GM23338 (cell line): ENCODE results near the gene MUC5AC. TPM values are rescaled to one million over a fixed set of nuclear protein-coding genes. Genes with fewer than 3 reads are reported as not detected.

Experiments used
- ATAC-seq: fragments of 200-7000 bp; cut with Tn5 transposase; 3 replicates; pipeline ENCODE4 v1.9.1; 2020
- DNase-seq: peaks from one replicate; pipeline ENCODE4 v3.0.0-alpha.2; 2015; ENCODE audit warnings: low spot score
- H2AFZ ChIP-seq: fragments of 200-600 bp; sonication (generic); 2 replicates; pipeline ENCODE4 v1.8.0; 2016; ENCODE audit warnings: antibody characterized with exemption, mild to moderate bottlenecking, moderate library complexity
- H3F3A ChIP-seq: fragments of 200-600 bp; sonication (generic); replicated peaks from 2 replicates; pipeline ENCODE4 v1.8.0; 2017; ENCODE audit warnings: antibody characterized with exemption, mixed run types, low read depth
- H3K27ac ChIP-seq: fragments of 200-600 bp; sonication (generic); 2 replicates; pipeline ENCODE4 v1.6.1; 2016; ENCODE audit warnings: low read depth
- H3K27me3 ChIP-seq: fragments of 200-600 bp; sonication (generic); 2 replicates; pipeline ENCODE4 v1.8.0; 2016; ENCODE audit warnings: mild to moderate bottlenecking, mixed run types, moderate library complexity; ENCODE audit not compliant: insufficient read depth
- H3K36me3 ChIP-seq: fragments of 200-600 bp; sonication (generic); 2 replicates; pipeline ENCODE4 v1.8.0; 2016; ENCODE audit warnings: mild to moderate bottlenecking; ENCODE audit not compliant: insufficient read depth
- H3K4me1 ChIP-seq: fragments of 200-600 bp; sonication (generic); 2 replicates; pipeline ENCODE4 v1.8.0; 2016; ENCODE audit warnings: mild to moderate bottlenecking, moderate library complexity; ENCODE audit not compliant: insufficient read depth
- H3K4me2 ChIP-seq: fragments of 200-600 bp; sonication (generic); 2 replicates; pipeline ENCODE4 v1.7.1; 2017; ENCODE audit warnings: mixed run types
- H3K4me3 ChIP-seq: fragments of 200-600 bp; sonication (generic); 2 replicates; pipeline ENCODE4 v1.6.1; 2016; ENCODE audit warnings: mixed run types
- H3K79me2 ChIP-seq: fragments of 200-600 bp; sonication (generic); replicated peaks from 2 replicates; pipeline ENCODE4 v1.8.0; 2017; ENCODE audit warnings: mild to moderate bottlenecking; ENCODE audit not compliant: insufficient read depth
- H3K9me2 ChIP-seq: fragments of 200-600 bp; sonication (generic); 2 replicates; pipeline ENCODE4 v1.8.0; 2017; ENCODE audit not compliant: insufficient read depth
- H4K20me1 ChIP-seq: fragments of 200-600 bp; sonication (generic); replicated peaks from 2 replicates; pipeline ENCODE4 v1.8.0; 2017; ENCODE audit warnings: mild to moderate bottlenecking; ENCODE audit not compliant: insufficient read depth
- H3K27ac Mint-ChIP-seq: 2 replicates; pipeline ENCODE4 v1.8.0; 2020; ENCODE audit warnings: inconsistent platforms, mild to moderate bottlenecking, moderate library complexity, mixed read lengths
- H3K27me3 Mint-ChIP-seq: 3 replicates; pipeline ENCODE4 v1.8.0; 2022; ENCODE audit warnings: low read depth, mild to moderate bottlenecking, moderate library complexity, mixed read lengths, inconsistent platforms; ENCODE audit not compliant: insufficient read depth, poor library complexity
- H3K36me3 Mint-ChIP-seq: 3 replicates; pipeline ENCODE4 v1.8.0; 2021; ENCODE audit warnings: low read depth, mild to moderate bottlenecking, inconsistent platforms, moderate library complexity, mixed read lengths
- H3K4me1 Mint-ChIP-seq: 3 replicates; pipeline ENCODE4 v1.8.0; 2020; ENCODE audit warnings: mild to moderate bottlenecking, inconsistent platforms, mixed read lengths
- H3K4me3 Mint-ChIP-seq: 3 replicates; pipeline ENCODE4 v1.8.0; 2021; ENCODE audit warnings: moderate library complexity, mild to moderate bottlenecking, inconsistent platforms, mixed read lengths
- H3K9me3 Mint-ChIP-seq: 3 replicates; pipeline ENCODE4 v1.8.0; 2020; ENCODE audit warnings: moderate library complexity, mild to moderate bottlenecking, inconsistent platforms, mixed read lengths
- CREB1 ChIP-seq: fragments of 250-450 bp; sonication (Bioruptor Pico); IDR thresholded peaks from 2 replicates; pipeline ENCODE4 v1.5.0; 2020; ENCODE audit warnings: low read depth, mild to moderate bottlenecking, moderate library complexity
- CTCF ChIP-seq, 2 experiments: fragments of 200-600 bp in 1 of 2; sonication (generic) in 1 of 2; conservative IDR thresholded peaks; 2 replicates each; pipeline versions ENCODE4 v1.5.1 to v1.6.1; 2016 to 2017; ENCODE audit warnings: antibody characterized with exemption in 2 of 2, low read depth in 2 of 2, mild to moderate bottlenecking in 2 of 2, moderate library complexity in 1 of 2
- EZH2 ChIP-seq: fragments of 200-600 bp; sonication (generic); IDR thresholded peaks from one replicate; pipeline ENCODE4 v1.8.0; 2017; ENCODE audit warnings: antibody characterized with exemption, mild to moderate bottlenecking, low read depth; ENCODE audit not compliant: unreplicated experiment
- JUNB ChIP-seq: IDR thresholded peaks from one replicate; pipeline ENCODE4 v1.6.1; 2016; ENCODE audit warnings: antibody characterized with exemption; ENCODE audit not compliant: unreplicated experiment
- NANOG ChIP-seq: IDR thresholded peaks from 2 replicates; pipeline ENCODE4 v1.6.1; 2016; ENCODE audit warnings: antibody characterized with exemption, borderline replicate concordance
- POLR2AphosphoS5 ChIP-seq: IDR thresholded peaks from 2 replicates; pipeline ENCODE4 v1.6.1; 2016; ENCODE audit warnings: antibody characterized with exemption, low read depth
- STAT1 ChIP-seq: IDR thresholded peaks from one replicate; pipeline ENCODE4 v1.6.1; 2016; ENCODE audit warnings: antibody characterized with exemption; ENCODE audit not compliant: unreplicated experiment
- ZNF331 ChIP-seq: fragments of 250-450 bp; sonication (Bioruptor Pico); IDR thresholded peaks from 2 replicates; pipeline ENCODE4 v1.5.0; 2020; ENCODE audit warnings: low read depth, mild to moderate bottlenecking, moderate library complexity
- ZNF462 ChIP-seq: fragments of 250-450 bp; sonication (Bioruptor Pico); IDR thresholded peaks from 2 replicates; pipeline ENCODE4 v1.5.0; 2020; ENCODE audit warnings: mild to moderate bottlenecking, moderate library complexity
- polyA plus RNA-seq: library from polyadenylated mRNA; unstranded; fragments of >200 nt; fragmentation: Nextera tagmentation; extraction: Ambion mirVana; gene quantifications from 2 replicates; pipeline ENCODE4 v1.2.1, GENCODE V29; 2016
- total RNA-seq: library from RNA; depleted of rRNA; stranded (reverse); fragments of >200 nt; shearing (Covaris generic); gene quantifications from 2 replicates; pipeline ENCODE4 v1.2.3, GENCODE V29; 2014

The MUC5AC gene
- total and polyA plus RNA-seq, 2 experiments from 2014 or later: not detected

- Mint-ChIP-seq H3K4me3 (no peak overlapping the region), H3K4me1 (no peaks in the 10 kb centered on the region), H3K27ac (no peak overlapping the region), H3K9me3 (no peaks in the 10 kb centered on the region; the same call in 1 of the 3 replicates), H3K27me3 (peaks cover 6% of the 10 kb centered on the region), H3K36me3 (no peaks in the 10 kb centered on the region)
- Histone ChIP-seq H3K4me1 (no peaks in the 10 kb centered on the region), H2AFZ (no peak overlapping the region), H4K20me1 (no peaks in the 10 kb centered on the region), H3K36me3 (no peaks in the 10 kb centered on the region), H3K79me2 (no peaks in the 10 kb centered on the region), H3K4me2 (no peak overlapping the region), H3K27me3 (no peaks in the 10 kb centered on the region), H3K27ac (no peak overlapping the region), H3K9me2 (no peaks in the 10 kb centered on the region), H3F3A (no peaks in the 10 kb centered on the region), H3K4me3 (no peak overlapping the region)
- TF ChIP-seq EZH2 (no peak), POLR2AphosphoS5 (no peak), CTCF (conservative IDR thresholded peaks at IDR 0.05; ENCODE audit: low read depth in 2 of 2) (no peak), JUNB (no peak), ZNF331 (CRISPR knock-in tag) (no peak), CREB1 (CRISPR knock-in tag) (no peak), STAT1 (no peak), NANOG (no peak)
- DNase-seq: no peak
- no peak for ATAC-seq
These were observed 38.1 kb downstream of the MUC5AC start for GRCh38 chr11:1195682-1196515.

GRCh38 chr11:1196516-1197391 lies 39.0 kb downstream of the MUC5AC start:
- H2AFZ ChIP-seq: no peak overlapping the region
- H3K27me3 Mint-ChIP-seq: peaks cover 6% of the 10 kb centered on the region
- DNase-seq: no peak
- no peak overlapping the region for H3K27ac Mint-ChIP-seq
- no peak overlapping the region for H3K4me2 ChIP-seq
- no peaks in the 10 kb centered on the region for H3K9me2 ChIP-seq
- no peaks in the 10 kb centered on the region; the same call in 1 of the 3 replicates for H3K9me3 Mint-ChIP-seq
- H3K79me2 ChIP-seq: no peaks in the 10 kb centered on the region
- H3K4me3 Mint-ChIP-seq: no peak overlapping the region
- no peaks in the 10 kb centered on the region for H3F3A ChIP-seq
- no peaks in the 10 kb centered on the region for H3K4me1 ChIP-seq
- H3K36me3 ChIP-seq: no peaks in the 10 kb centered on the region
- H3K4me1 Mint-ChIP-seq: no peaks in the 10 kb centered on the region
- H3K4me3 ChIP-seq: no peak overlapping the region
- no peak overlapping the region for H3K27ac ChIP-seq
- H3K36me3 Mint-ChIP-seq: no peaks in the 10 kb centered on the region
- H4K20me1 ChIP-seq: no peaks in the 10 kb centered on the region
- no peak for ATAC-seq
- H3K27me3 ChIP-seq: no peaks in the 10 kb centered on the region
- no peak for TF ChIP-seq ZNF462 (CRISPR knock-in tag)
- no peak for TF ChIP-seq EZH2
- no peak for TF ChIP-seq ZNF331 (CRISPR knock-in tag)
- no peak for TF ChIP-seq CREB1 (CRISPR knock-in tag)
